Coronary artery (tissue), 2 donors: ENCODE results near the gene NKD1.

Experiments used
- DNase-seq: peaks from one replicate; pipeline ENCODE4 v3.0.0-alpha.2; 2017; ENCODE audit warnings: low spot score
- H3K27ac ChIP-seq, 2 donors: fragments of 200-600 bp; sonication (generic); one replicate each; pipeline ENCODE4 v1.5.1; 2016 to 2019
- H3K4me3 ChIP-seq: fragments of 200-600 bp; sonication (generic); 2 replicates; pipeline ENCODE4 v1.5.1; 2016; ENCODE audit warnings: mild to moderate bottlenecking, moderate library complexity
- TF ChIP-seq, protein P1 (sequence below): fragments of 200-600 bp; sonication (generic); IDR thresholded peaks from one replicate; pipeline ENCODE4 v1.5.1; 2019; ENCODE audit warnings: antibody characterized with exemption

NKD1 gene

DNA sequence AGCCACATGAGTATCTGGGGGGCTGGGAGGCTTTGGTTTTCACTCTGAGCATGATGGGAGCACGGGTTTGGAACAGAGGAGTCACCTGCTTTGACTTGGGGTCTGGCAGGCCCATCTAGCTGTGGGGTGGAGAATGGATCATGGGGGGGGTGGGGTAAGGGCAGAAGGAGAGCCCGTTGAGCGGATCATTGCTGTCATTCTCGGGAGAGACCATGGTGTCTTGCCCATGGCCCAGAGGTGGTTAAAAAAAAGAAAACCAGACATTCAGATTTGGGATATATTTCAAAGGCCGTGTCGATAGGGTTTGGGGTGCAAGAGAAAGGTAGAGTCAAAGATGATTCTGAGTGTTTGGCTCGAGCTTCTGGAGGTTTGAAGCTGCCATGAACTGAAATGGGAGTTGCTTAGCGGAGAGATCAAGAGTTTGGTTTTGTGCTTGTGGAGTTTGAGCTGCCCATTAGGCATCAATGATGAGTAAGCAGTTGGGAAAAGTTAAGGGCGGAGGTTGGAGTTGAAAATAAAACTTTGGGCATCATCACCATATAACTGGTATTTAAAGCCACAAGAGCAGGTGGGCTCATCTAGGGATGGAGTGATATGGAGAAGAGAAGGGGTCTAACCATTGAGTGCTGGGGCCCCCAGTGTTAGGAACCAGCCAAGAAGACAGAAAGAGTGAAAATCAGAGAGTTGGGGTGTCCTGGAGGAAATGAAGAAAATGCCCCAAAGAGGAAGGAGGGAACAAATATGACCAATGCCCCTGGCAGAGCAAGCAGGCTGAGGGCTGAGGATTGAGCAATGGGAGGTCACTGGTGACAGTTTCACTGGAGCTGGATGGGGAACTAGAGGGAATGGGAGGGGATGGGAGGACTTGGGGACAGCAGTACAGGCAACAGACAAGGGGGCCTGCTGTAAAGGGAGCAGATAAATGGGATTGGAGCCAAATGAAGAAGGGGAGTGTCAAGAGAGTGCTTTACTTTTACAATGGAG lies 147.1 kb downstream of the NKD1 start:
- H3K27ac ChIP-seq, result peak overlapping the region in 1 of 2 donors; percentile 57
- TF ChIP-seq, protein P1, sequence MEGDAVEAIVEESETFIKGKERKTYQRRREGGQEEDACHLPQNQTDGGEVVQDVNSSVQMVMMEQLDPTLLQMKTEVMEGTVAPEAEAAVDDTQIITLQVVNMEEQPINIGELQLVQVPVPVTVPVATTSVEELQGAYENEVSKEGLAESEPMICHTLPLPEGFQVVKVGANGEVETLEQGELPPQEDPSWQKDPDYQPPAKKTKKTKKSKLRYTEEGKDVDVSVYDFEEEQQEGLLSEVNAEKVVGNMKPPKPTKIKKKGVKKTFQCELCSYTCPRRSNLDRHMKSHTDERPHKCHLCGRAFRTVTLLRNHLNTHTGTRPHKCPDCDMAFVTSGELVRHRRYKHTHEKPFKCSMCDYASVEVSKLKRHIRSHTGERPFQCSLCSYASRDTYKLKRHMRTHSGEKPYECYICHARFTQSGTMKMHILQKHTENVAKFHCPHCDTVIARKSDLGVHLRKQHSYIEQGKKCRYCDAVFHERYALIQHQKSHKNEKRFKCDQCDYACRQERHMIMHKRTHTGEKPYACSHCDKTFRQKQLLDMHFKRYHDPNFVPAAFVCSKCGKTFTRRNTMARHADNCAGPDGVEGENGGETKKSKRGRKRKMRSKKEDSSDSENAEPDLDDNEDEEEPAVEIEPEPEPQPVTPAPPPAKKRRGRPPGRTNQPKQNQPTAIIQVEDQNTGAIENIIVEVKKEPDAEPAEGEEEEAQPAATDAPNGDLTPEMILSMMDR, result no peak
- no peak for DNase-seq
- no peak overlapping the region for H3K4me3 ChIP-seq

DNA sequence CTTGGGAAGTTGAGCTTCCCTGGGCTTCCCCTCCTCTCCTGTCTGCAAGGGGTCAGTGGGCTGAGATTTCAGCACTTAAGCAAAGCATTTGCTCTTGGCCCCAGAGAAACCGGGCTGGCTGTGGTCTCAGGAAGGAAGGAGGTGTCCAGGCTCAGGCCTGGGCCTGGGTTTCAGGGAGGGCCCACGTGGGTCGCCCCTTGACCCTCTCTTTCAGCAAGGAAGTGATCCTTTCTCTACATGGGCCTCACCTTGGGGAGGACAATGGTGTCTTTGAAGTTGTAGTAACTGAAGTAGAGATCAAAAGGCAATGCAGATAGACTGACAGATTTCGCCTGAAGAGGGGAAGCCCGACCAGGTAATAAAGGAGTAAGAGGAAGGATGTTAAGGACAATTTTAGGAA lies 147.9 kb downstream of the NKD1 start:
- H3K4me3 ChIP-seq, result no peak overlapping the region
- TF ChIP-seq, protein P1, result no peak
- no peak for DNase-seq
- H3K27ac ChIP-seq, result peak overlapping the region in 1 of 2 donors; percentile 57

DNA sequence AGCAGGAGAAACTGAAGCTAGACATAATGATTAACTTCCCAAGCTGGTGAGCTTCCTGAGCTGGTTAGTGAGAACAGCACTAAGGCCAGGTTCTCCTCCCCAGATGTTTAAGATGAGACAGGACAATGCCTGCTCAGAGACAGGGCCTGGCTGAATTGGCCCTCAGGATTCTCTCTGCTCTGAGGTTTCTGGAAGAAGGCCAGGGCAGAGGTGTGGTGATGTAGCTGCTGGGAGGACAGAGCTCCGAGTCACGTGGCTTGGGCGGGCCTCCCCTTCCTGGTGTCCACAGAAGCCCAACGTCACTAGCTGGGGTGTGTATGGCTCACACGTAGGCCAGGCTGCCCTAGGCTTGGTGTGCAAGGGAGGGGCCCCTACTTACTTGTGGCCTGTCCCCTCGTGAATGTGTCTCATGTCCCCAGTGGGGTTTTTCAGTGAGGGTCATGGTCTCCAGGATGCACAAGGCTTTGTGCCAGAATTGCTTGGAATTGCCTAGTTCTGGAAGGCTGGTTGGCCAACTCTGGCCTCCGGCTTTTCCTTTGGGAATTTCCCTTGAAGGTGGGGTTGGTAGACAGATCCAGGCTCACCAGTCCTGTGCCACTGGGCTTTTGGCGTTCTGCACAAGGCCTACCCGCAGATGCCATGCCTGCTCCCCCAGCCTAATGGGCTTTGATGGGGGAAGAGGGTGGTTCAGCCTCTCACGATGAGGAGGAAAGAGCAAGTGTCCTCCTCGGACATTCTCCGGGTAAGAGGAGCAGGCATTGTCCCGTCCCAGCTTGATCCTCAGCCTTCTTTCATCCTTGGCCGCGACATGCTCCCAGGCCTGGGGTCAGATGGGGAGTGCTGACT lies 148.6 kb downstream of the NKD1 start:
- no peak overlapping the region for H3K4me3 ChIP-seq
- TF ChIP-seq, protein P1, result no peak
- H3K27ac ChIP-seq, result peak overlapping the region in 1 of 2 donors; percentile 57
- DNase-seq, result no peak

DNA sequence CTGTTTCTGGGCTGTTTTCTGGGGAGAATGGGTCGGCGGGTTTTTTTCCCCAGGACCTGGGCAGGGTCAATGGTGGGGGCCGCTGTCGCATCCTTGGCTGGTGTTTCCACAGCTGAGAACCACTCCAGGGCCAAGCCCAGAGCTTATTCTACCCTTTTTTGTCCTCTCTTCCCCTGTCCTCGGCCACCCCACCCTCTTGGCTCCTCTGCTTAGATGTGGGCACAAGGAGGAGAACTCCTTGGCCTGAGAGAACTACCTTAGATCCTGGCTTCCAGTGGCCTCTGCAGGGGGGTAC lies 149.2 kb downstream of the NKD1 start:
- TF ChIP-seq, protein P1, result no peak
- peak overlapping the region; percentile 75 for H3K4me3 ChIP-seq
- H3K27ac ChIP-seq, result peak overlapping the region; percentile 11 to 57
- DNase-seq, result no peak

DNA sequence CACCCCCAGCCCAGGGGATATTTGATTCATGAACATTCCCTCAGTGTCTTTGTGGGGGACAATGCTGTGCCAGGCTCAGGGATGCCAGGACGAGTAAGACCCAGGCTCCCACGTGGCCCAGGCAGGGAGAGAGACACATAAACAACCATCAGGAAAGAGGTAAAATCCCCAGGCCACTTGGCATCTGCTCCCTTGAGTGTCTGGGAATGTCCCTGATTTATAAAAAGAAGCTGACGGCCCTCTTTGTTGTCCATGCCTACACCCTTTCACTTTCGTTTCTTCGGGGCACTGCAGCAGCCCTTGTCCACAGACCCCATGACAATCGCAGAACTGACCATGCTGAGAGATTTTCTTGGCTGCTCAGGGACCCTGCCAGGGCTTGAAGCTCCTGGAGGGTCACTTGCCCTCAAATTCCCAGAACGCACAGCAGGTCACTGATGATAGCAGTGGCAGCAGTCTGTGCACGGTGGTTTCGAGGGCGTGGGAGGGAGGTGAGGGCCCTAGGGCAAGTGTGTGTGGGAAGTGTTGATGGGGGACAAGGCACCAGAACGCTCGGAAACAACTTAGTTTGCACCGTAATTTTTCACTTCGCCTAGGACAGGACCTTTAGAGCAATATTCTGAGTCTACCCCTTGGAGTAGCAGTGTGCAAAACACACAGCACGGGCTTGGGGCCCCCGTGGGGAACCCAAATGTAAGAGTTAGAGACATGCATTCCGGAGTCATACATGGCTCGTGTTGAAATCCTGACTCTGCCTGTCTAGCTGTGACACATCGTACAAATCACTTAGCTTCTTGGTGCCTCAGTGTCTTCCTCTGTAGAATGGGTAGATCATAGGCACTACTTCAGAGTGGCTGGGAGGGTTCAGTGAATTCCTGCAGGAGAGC lies 149.9 kb downstream of the NKD1 start:
- Histone ChIP-seq H3K4me3 (peak overlapping the region; percentile 75), H3K27ac (peak overlapping the region; percentile 11 to 57)
- TF ChIP-seq, protein P1, result no peak
- no peak for DNase-seq
